ENCODE measurements around the gene NOXRED1.

- TF ChIP-seq CTCF (conservative IDR thresholded peaks at IDR 0.05; ENCODE audit: low read depth, low read length) (no peak), EZH2 (IDR thresholded peaks at IDR 0.05; ENCODE audit: borderline replicate concordance, low read depth, low read length, poor library complexity, severe bottlenecking) (no peak)
Measured at GRCh38 chr14:77424862-77425261, 1.5 kb upstream of the NOXRED1 start.

All from A673 (cell line).